NK-92 (cell line): ENCODE data around the gene CHTOP.
"Not testable (repeated sequence)": the region's sequence is repeated elsewhere in the genome, so short reads cannot be mapped to it uniquely, and the experiment has no call there.

ENCODE experiments used
- DNase-seq: peaks from one replicate; lab custom pipeline; 2025; ENCODE audit not compliant: unreplicated experiment; lab: John Stamatoyannopoulos, UW

CHTOP gene

GRCh38 chr1:153631047-153632022 is 2.5 kb upstream of the CHTOP start:
- DNase-seq, result no peak

- DNase-seq, result no peak
Measured at GRCh38 chr1:153633161-153633753, 609 bp upstream of the CHTOP start.

DNA sequence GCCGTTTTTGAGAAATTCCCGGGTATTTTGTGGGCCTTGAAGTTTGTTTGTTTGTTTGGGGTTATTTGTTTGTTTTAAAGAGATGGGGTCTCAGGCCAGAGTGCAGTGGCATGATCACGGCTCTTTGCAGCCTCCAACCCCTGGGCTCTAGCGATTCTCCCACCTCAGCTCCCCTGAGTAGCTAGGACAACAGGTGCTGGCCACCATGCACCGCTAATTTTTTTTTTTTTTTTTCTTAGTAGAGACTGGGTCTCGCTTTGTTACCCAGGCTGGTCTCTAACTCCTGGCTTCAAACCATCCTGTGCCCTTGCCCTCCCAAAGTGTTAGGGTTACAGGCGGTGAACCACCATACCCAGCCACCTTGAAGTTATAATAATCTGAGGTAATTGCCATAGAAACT is 2.0 kb downstream of the CHTOP start:
- DNase-seq, result no peak

GRCh38 chr1:153636312-153636711 is 2.4 kb downstream of the CHTOP start:
- no peak for DNase-seq

- no peak for DNase-seq
Measured at GRCh38 chr1:153638261-153638660, 4.4 kb downstream of the CHTOP start.

DNA sequence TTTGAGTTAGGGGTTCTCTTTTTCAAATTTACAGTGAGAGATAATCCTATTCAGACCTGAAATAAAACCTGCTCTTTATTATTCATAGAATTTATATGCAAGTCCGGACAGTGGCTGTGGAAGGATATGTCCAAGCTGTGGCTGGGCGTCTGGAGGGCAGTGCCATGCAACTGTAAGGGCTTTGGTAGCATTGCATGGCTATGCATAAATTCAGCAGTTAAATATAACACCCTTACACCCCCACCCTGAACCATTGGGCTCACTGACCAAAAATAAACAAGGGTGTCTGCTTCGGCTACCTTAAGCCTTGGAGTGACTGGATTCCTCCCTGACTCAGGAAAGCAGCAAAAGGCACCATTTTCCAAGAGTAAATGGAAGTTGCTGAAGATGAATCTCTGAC is 5.4 kb downstream of the CHTOP start:
- no peak for DNase-seq

- DNase-seq, result not testable (repeated sequence)
Measured at GRCh38 chr1:153640213-153640612, 6.3 kb downstream of the CHTOP start.

- no peak for DNase-seq
Measured at GRCh38 chr1:153640861-153641260, 7.0 kb downstream of the CHTOP start.

DNA sequence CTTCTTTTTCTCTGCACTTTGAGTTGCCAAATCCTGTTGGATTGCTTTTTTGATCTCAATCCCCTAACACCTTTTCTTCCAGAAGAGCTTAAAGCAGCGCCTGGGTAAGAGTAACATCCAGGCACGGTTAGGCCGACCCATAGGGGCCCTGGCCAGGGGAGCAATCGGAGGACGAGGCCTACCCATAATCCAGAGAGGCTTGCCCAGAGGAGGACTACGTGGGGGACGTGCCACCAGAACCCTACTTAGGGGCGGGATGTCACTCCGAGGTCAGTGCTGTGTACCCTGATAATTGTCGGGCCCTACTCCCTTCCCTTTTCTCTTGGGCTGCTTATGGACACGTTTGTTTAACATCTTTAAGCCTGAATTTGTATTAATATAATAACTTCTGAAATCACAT is 8.3 kb downstream of the CHTOP start:
- no peak for DNase-seq

DNA sequence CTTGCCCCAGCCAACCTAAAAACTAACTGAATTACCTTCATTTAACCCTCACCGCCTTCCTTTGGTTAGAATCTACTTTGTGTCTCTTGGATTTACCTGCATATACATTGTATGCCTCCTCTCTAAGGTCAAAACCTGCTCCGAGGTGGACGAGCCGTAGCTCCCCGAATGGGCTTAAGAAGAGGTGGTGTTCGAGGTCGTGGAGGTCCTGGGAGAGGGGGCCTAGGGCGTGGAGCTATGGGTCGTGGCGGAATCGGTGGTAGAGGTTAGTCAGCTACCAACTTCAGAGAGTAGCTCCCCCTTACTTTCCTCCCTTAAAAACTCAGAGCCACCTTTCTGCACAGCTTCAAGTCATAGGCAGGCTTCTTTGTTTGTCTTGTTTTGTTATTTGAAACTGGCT is 9.2 kb downstream of the CHTOP start:
- DNase-seq, result no peak

DNA sequence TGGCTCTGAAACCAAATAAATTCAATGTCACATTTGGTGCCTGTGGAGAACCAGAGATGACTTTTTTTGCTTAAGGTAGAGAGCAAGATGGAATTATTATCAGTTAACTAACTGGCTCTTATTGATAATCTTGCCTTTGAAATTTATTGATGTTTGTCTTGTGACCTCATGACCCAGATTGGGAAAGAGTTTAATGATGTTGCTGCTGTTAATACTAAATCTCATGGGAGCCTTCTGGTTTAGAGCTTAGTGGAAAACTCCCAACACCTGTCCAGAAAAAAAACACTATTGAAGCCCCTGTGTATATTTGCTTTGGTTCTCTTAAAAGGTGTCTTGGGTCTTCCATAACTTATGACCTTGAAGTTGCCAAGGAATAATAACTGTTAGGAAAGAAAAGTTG is 9.9 kb downstream of the CHTOP start:
- no peak for DNase-seq

GRCh38 chr1:153646672-153647345 is 12.9 kb downstream of the CHTOP start:
- no peak for DNase-seq

DNA sequence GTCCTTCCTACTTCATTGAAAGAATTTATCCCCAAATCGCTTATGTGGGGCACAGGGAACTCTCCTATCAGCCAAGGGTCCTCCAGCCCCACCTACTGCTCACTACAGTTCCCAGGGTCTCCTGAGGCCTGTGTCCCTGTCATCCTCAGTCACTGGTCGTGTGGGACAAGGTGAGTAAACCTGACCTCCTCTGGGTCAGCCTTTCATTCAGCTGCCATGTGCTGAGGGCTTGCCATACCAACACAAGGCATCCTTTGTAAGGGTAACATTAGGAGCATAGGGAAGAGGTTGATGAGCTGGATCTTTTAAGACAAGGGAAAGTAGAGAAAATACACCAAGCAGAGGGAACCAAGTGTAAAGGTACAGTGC is 13.5 kb downstream of the CHTOP start:
- DNase-seq, result no peak

GRCh38 chr1:153648000-153648643 is 14.3 kb downstream of the CHTOP start:
- no peak for DNase-seq

GRCh38 chr1:153649137-153649862 is 15.4 kb downstream of the CHTOP start:
- no peak for DNase-seq

- DNase-seq, result no peak
Measured at GRCh38 chr1:153649863-153650235, 16.0 kb downstream of the CHTOP start.

DNA sequence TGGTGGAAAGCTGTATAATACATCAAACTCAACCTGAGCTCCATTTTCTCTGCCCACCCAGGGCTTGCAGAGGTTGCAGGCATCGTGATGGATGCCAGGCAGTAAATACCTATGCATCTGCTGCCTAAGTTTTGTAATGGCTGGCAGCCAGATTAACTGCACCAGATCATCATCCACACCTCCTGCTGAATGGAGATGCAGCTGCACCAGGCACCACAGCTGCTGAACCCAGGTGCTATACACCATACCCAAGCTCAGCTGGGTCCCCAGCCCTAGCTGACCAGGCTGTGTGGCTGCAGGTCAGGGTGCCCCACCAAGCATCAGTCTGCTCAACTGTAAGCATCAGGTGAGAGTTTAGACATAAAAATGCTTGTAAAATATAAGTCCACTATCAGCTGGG is 17.9 kb downstream of the CHTOP start:
- no peak for DNase-seq

- no peak for DNase-seq
Measured at GRCh38 chr1:153652805-153653500, 19.1 kb downstream of the CHTOP start.

- DNase-seq, result no peak
Measured at GRCh38 chr1:153655333-153655732, 21.5 kb downstream of the CHTOP start.
